Neural progenitor cell (in vitro differentiated cells): ENCODE results near the gene ATRN. TPM values are rescaled to one million over a fixed set of nuclear protein-coding genes. Genes with fewer than 3 reads are reported as not detected.

Experiments
- DNase-seq: peaks from one replicate; pipeline ENCODE4 v3.0.0-alpha.2; 2016; ENCODE audit warnings: low spot score
- H2AFZ ChIP-seq: fragments of 200-600 bp; sonication (generic); replicated peaks from 2 replicates; pipeline ENCODE4 v1.6.1; 2016; ENCODE audit warnings: antibody characterized with exemption
- H3F3A ChIP-seq: fragments of 200-600 bp; sonication (generic); 2 replicates; pipeline ENCODE4 v1.6.1; 2016; ENCODE audit warnings: antibody characterized with exemption, low read depth
- H3K27ac ChIP-seq: fragments of 200-600 bp; sonication (generic); 2 replicates; pipeline ENCODE4 v1.5.1; 2016; ENCODE audit warnings: mild to moderate bottlenecking
- H3K27me3 ChIP-seq: fragments of 200-600 bp; sonication (generic); 2 replicates; pipeline ENCODE4 v1.6.1; 2016; ENCODE audit warnings: mild to moderate bottlenecking, moderate library complexity
- H3K36me3 ChIP-seq: fragments of 200-600 bp; sonication (generic); 2 replicates; pipeline ENCODE4 v1.5.1; 2016
- H3K4me1 ChIP-seq: fragments of 200-600 bp; sonication (generic); 2 replicates; pipeline ENCODE4 v1.6.1; 2016; ENCODE audit warnings: mixed run types
- H3K4me2 ChIP-seq: fragments of 200-600 bp; sonication (generic); 2 replicates; pipeline ENCODE4 v1.6.1; 2016
- H3K4me3 ChIP-seq: fragments of 200-600 bp; sonication (generic); 2 replicates; pipeline ENCODE4 v1.5.1; 2016
- H3K79me2 ChIP-seq: fragments of 200-600 bp; sonication (generic); 2 replicates; pipeline ENCODE4 v1.6.1; 2016; ENCODE audit warnings: low read depth
- H3K9ac ChIP-seq: fragments of 200-600 bp; sonication (generic); 2 replicates; pipeline ENCODE4 v1.6.1; 2016
- H3K9me3 ChIP-seq: fragments of 200-600 bp; sonication (generic); 2 replicates; pipeline ENCODE4 v1.5.1; 2016; ENCODE audit warnings: low read depth
- H4K20me1 ChIP-seq: fragments of 200-600 bp; sonication (generic); 2 replicates; pipeline ENCODE4 v1.6.1; 2016; ENCODE audit warnings: low read depth
- H3K27ac Mint-ChIP-seq: 3 replicates; pipeline ENCODE4 v1.8.0; 2021; ENCODE audit warnings: mixed read lengths
- H3K27me3 Mint-ChIP-seq: 2 replicates; pipeline ENCODE4 v1.8.0; 2022; ENCODE audit warnings: low read depth, mild to moderate bottlenecking, inconsistent platforms, moderate library complexity, mixed read lengths; ENCODE audit not compliant: insufficient read depth
- H3K36me3 Mint-ChIP-seq: 3 replicates; pipeline ENCODE4 v1.8.0; 2021; ENCODE audit warnings: mixed read lengths
- H3K4me1 Mint-ChIP-seq: 3 replicates; pipeline ENCODE4 v1.8.0; 2021; ENCODE audit warnings: mixed read lengths
- H3K4me3 Mint-ChIP-seq: 3 replicates; pipeline ENCODE4 v1.8.0; 2021; ENCODE audit warnings: mild to moderate bottlenecking, moderate library complexity, mixed read lengths
- H3K9me3 Mint-ChIP-seq: 3 replicates; pipeline ENCODE4 v1.8.0; 2020; ENCODE audit warnings: mixed read lengths
- EZH2 ChIP-seq: fragments of 200-600 bp; sonication (generic); IDR thresholded peaks from 2 replicates; pipeline ENCODE4 v1.6.1; 2017; ENCODE audit warnings: antibody characterized with exemption, mild to moderate bottlenecking, moderate library complexity
- EZH2phosphoT487 ChIP-seq: fragments of 200-600 bp; sonication (generic); IDR thresholded peaks from 2 replicates; pipeline ENCODE4 v1.6.1; 2017; ENCODE audit warnings: antibody characterized with exemption
- total RNA-seq: library from RNA; depleted of rRNA; stranded (reverse); fragments of >200 nt; gene quantifications from 2 replicates; pipeline ENCODE4 v1.2.3, GENCODE V29; 2015; ENCODE audit warnings: low replicate concordance
- TF ChIP-seq, protein P1 (sequence below): fragments of 200-600 bp; sonication (generic); IDR thresholded peaks from 2 replicates; pipeline ENCODE4 v1.5.1; 2017; ENCODE audit warnings: antibody characterized with exemption, mild to moderate bottlenecking

ATRN gene
- total RNA-seq, 1 donor from 2014 or later: 36.8 TPM

DNA sequence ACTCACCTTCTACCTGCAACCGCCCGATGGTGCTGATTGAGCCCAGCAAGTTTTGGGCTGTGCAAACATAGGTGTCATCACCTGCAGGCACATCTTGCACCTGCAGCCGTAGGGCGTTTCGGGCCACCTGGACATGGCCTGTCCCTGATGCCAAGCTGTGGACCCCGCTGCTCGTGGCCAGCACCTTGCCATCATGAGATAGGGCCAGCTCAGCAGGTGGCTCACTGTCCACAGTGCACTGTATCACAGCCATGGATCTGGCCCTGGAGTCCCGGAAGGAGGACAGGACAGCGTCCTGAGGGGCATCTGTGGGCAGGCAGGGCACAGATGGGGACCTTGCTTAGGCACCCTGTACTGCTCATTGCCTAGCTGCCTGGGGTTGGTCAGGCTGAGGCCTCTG, 221.1 kb downstream of the ATRN start:
- Histone ChIP-seq H3K4me2 (no peak overlapping the region), H3K4me3 (no peak overlapping the region), H3K9ac (no peak overlapping the region), H2AFZ (no peak overlapping the region), H3F3A (no peaks in the 10 kb centered on the region), H4K20me1 (no peaks in the 10 kb centered on the region), H3K36me3 (no peaks in the 10 kb centered on the region), H3K79me2 (no peaks in the 10 kb centered on the region), H3K27me3 (no peaks in the 10 kb centered on the region), H3K4me1 (no peaks in the 10 kb centered on the region), H3K27ac (no peak overlapping the region), H3K9me3 (no peaks in the 10 kb centered on the region)
- Mint-ChIP-seq H3K4me3 (no peak overlapping the region), H3K4me1 (peaks cover 5% of the 10 kb centered on the region), H3K36me3 (no peaks in the 10 kb centered on the region), H3K27ac (no peak overlapping the region), H3K27me3 (peaks cover 23% of the 10 kb centered on the region), H3K9me3 (peaks cover 3% of the 10 kb centered on the region)
- TF ChIP-seq, protein P1, sequence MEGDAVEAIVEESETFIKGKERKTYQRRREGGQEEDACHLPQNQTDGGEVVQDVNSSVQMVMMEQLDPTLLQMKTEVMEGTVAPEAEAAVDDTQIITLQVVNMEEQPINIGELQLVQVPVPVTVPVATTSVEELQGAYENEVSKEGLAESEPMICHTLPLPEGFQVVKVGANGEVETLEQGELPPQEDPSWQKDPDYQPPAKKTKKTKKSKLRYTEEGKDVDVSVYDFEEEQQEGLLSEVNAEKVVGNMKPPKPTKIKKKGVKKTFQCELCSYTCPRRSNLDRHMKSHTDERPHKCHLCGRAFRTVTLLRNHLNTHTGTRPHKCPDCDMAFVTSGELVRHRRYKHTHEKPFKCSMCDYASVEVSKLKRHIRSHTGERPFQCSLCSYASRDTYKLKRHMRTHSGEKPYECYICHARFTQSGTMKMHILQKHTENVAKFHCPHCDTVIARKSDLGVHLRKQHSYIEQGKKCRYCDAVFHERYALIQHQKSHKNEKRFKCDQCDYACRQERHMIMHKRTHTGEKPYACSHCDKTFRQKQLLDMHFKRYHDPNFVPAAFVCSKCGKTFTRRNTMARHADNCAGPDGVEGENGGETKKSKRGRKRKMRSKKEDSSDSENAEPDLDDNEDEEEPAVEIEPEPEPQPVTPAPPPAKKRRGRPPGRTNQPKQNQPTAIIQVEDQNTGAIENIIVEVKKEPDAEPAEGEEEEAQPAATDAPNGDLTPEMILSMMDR: no peak
- TF ChIP-seq EZH2phosphoT487 (no peak), EZH2 (no peak)
- no peak for DNase-seq

DNA sequence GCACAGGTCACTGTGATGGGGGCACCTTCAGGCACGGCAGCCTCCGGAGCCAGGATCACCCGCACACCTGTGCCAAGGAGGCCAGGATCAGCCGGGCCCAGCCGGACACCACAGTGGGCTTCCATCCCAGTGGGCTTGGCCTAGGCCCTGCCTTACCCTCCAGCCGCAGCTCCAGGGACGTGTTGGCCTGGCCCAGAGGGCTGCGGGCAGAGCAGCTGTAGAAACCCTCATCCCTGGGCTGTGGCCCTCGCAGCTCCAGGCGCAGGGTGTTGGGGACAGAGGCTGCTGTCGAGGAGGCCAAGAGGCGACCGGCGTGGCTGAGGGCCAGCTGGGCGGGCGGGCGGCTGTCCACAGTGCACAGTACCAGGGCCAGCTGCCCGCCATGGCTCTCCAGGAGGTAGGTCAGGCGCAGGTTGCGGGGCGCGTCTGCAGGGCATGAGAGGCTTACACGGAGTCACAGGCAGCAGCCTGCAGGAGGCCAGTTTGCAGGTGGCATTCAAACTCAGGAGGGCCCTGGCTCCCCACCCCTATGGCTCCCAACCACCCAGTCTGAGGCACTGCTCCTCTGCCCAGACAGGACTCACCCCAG, 222.0 kb downstream of the ATRN start:
- H3K9me3 Mint-ChIP-seq: peaks cover 3% of the 10 kb centered on the region
- Histone ChIP-seq H3F3A (no peaks in the 10 kb centered on the region), H3K9me3 (no peaks in the 10 kb centered on the region), H3K4me3 (no peak overlapping the region), H2AFZ (no peak overlapping the region), H3K4me1 (no peaks in the 10 kb centered on the region), H3K27me3 (no peaks in the 10 kb centered on the region), H3K4me2 (no peak overlapping the region), H3K27ac (no peak overlapping the region), H4K20me1 (no peaks in the 10 kb centered on the region), H3K9ac (no peak overlapping the region), H3K36me3 (no peaks in the 10 kb centered on the region), H3K79me2 (no peaks in the 10 kb centered on the region)
- H3K27me3 Mint-ChIP-seq: peaks cover 16% of the 10 kb centered on the region
- no peak overlapping the region for H3K27ac Mint-ChIP-seq
- peaks cover 2% of the 10 kb centered on the region for H3K4me1 Mint-ChIP-seq
- no peak for DNase-seq
- TF ChIP-seq EZH2: no peak
- TF ChIP-seq, protein P1: no peak
- TF ChIP-seq EZH2phosphoT487: no peak
- H3K36me3 Mint-ChIP-seq: no peaks in the 10 kb centered on the region
- no peak overlapping the region for H3K4me3 Mint-ChIP-seq

DNA sequence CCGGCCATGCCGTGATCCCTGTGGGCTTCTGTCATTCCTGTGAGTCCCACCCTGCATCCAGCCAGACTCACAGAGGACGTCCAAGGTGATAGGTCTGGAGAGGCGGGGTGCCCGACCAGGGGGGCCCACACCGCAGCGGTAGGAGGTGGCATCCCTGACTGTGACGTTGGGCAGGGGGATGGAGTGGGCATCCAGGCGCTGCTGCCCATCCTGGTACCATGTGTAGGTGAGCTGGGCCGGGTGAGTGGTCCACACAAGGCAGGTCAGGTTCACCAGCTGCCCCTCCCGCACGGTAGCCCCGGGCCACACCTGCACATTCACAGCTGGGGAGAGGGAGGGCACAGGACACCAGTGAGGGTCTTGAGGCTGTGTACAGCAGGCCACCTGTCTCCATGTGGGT, 222.6 kb downstream of the ATRN start:
- H3K9ac ChIP-seq: no peak overlapping the region
- H2AFZ ChIP-seq: no peak overlapping the region
- no peaks in the 10 kb centered on the region for H3K4me1 ChIP-seq
- no peak overlapping the region for H3K4me3 ChIP-seq
- H3K36me3 Mint-ChIP-seq: no peaks in the 10 kb centered on the region
- H3K27ac Mint-ChIP-seq: no peak overlapping the region
- H3K4me1 Mint-ChIP-seq: peaks cover 2% of the 10 kb centered on the region
- H4K20me1 ChIP-seq: no peaks in the 10 kb centered on the region
- peaks cover 3% of the 10 kb centered on the region for H3K9me3 Mint-ChIP-seq
- no peaks in the 10 kb centered on the region for H3K79me2 ChIP-seq
- no peak overlapping the region for H3K4me3 Mint-ChIP-seq
- H3K4me2 ChIP-seq: no peak overlapping the region
- no peaks in the 10 kb centered on the region for H3K36me3 ChIP-seq
- DNase-seq: no peak
- peaks cover 15% of the 10 kb centered on the region for H3K27me3 Mint-ChIP-seq
- no peak for TF ChIP-seq EZH2
- TF ChIP-seq, protein P1: no peak
- no peak for TF ChIP-seq EZH2phosphoT487
- no peak overlapping the region for H3K27ac ChIP-seq
- H3K9me3 ChIP-seq: no peaks in the 10 kb centered on the region
- no peaks in the 10 kb centered on the region for H3K27me3 ChIP-seq
- no peaks in the 10 kb centered on the region for H3F3A ChIP-seq
